Stimulated activated naive CD4-positive, alpha-beta T cell treated with Interleukin-2 at 50 U/mL for 16 hours (primary cell): ENCODE results near the gene CIAO3.

Experiments used
- DNase-seq: peaks from one replicate; lab custom pipeline; 2025; lab: John Stamatoyannopoulos, UW

The CIAO3 gene

GRCh38 chr16:734981-735881 is 5.6 kb downstream of the CIAO3 start:
- DNase-seq = no peak

GRCh38 chr16:734208-734980 is 6.4 kb downstream of the CIAO3 start:
- no peak for DNase-seq

DNA sequence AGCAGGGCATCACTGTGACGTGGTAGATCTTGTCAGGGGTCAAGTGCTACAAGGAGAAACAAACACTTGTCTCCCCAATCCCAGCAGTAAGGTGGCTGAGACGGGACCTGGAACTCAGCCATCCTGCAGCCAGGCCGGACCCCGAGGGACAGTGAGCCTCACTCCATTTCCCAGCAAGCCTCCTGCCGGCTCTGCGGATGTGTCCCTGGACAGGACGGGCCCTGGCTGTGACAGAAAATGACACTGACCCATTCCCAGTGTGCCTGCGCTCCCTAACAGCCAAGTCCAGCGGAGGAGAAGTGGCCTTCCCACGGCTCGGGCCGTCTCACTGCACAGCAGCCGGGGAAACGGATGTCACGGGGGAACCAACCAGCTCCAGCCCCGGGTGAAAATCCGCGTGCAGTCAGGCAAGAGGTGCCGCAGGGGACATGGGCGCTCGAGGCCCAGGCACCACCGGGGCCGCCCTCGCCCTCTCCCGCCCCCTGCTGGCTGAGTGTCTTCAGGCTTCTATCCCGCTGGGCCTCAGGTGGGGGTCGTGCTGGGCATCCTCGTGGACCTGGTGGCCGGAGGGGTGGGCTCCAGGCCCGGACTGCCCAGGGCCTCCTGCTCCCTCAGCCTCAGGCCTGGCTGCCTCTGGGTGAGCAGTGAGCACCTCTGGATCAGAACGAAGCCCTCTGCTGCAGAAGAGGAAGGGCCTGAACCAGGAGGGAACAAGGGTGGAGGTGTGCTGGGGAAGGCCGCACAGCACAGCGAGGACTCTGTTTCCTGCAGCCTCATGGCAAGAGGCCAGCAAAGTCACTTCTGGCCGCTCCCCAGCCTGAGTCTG is 7.2 kb downstream of the CIAO3 start:
- no peak for DNase-seq

DNA sequence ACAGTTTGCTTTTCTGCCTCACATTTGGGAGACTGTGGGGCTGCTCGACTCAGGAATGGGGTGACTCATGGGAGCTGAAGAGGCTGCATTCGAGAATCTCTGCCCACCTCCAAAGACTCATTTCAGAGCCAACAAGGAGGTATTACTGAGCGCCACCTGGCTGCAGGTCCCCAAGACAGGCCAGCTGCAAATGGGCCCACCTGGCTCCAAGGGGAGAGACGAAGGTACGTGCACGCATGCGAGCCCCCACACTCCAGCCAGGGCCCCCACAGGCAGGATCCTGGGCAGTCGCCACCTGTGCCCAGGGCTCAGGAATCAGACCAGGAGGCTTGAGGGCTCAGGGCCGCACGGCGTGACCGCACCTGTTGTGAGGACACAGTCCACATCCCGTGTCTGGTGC is 7.9 kb downstream of the CIAO3 start:
- DNase-seq = no peak

DNA sequence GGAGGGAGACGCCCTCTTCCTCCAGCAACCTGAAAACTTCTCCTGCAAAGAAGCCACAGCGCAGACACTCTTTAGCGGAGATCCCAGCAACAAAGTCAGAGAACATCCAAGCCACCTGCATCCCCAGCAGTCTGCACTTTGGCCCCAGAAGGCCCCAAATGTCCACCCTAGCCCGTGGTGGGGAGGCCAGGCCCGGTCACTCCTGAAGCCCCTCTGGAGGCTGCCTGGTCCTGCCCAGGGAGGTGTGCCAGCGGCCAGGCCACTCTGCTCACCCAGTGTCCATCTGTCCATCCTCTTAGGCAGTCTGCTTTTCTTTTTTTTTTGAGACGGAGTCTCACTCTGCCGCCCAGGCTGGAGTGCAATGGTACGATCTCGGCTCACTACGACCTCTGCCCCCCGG is 8.5 kb downstream of the CIAO3 start:
- no peak for DNase-seq

GRCh38 chr16:730666-731509 is 9.9 kb downstream of the CIAO3 start:
- DNase-seq = no peak

GRCh38 chr16:729768-730665 is 10.8 kb downstream of the CIAO3 start:
- no peak for DNase-seq

DNA sequence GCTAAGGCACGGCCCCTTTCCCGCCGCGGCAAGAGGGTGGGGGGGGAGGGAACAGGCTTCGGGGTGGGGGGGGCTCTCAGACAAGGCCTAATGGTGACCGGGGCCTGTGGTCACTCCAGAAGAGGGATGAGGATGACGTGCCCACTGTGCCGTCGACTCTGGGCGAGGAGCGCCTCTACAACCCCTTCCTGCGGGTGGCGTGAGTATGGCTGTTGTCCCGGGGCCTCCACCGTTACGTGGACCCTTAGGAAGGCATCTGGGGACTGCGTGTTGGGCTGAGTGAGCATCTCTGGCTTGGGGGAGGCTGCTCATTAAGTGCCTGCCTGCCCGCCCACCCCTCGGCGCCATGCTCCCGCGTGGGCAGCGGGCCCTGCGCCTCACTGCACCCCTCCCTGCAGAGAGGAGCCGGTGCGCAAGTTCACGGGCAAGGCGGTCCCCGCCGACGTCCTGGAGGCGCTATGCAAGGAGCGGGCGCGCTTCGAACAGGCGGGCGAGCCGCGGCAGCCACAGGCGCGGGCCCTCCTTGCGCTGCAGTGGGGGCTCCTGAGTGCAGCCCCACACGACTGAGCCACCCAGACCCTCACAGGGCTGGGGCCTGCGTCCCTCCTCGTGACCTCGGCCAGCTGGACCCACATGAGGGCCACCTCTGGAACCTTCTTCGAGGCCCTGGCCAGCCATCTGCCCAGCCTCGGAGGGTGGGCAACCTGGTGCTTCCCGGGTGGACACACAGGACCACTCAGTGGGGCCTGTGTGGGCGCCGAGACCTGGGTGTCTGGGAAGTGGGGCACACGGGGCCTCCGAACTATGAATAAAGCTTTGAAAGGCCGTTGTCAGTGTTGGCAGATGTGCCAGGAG is 11.7 kb downstream of the CIAO3 start:
- no peak for DNase-seq

DNA sequence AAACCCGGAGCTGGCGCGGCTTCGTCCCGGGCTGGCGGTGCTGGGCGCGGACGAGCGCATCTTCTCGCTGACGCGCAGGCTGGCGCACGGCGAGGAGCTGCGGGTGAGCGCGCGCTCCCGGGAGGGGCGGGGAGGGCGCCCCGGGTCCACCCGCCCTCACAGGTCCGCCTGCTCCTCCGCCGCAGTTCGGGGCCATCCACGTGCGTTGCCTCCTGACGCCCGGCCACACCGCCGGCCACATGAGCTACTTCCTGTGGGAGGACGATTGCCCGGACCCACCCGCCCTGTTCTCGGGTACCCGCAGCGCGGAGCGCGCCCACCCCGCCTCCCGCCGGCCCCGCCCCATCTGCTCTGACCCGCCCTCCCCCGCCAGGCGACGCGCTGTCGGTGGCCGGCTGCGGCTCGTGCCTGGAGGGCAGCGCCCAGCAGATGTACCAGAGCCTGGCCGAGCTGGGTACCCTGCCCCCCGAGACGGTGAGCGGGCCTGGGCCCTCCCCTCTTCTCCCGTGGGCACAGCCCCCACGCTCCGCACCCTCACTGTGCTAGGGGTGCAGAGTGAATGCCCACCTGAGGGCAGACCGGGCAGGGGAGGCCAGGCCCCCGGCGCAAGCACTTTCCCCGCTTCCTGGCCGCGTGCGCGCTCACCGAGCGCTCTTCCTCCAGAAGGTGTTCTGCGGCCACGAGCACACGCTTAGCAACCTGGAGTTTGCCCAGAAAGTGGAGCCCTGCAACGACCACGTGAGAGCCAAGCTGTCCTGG is 12.5 kb downstream of the CIAO3 start:
- DNase-seq = peak; percentile 55

DNA sequence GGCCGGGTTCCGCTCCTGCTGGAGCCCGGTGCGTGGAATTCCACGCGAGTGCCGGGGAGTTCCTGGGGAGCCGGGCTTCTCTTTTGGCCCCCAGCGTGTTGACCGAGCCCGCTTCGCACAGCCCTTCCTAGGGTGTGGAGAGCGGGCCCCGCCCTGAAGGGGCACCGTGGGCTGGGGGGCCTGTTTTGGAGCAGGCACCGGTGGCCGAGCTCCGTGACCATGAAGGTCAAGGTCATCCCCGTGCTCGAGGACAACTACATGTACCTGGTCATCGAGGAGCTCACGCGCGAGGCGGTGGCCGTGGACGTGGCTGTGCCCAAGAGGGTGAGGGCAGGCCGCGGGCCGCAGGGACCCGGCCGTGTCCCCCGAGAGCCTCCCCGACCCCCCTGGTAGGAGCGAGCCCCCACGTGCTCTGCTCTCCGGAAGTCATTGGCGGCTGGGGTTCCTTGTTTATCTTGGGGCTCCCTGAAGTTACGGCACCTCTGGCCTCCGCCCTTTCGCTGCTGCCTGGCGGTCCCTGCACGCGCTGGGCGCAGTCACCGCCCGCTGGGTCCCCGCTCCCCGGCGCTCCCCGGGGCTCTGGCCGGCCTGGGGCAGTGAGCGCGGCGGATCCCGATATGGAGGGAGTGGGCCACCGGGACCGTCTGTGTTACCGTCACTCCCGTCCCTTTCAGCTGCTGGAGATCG is 13.4 kb downstream of the CIAO3 start:
- DNase-seq = no peak

DNA sequence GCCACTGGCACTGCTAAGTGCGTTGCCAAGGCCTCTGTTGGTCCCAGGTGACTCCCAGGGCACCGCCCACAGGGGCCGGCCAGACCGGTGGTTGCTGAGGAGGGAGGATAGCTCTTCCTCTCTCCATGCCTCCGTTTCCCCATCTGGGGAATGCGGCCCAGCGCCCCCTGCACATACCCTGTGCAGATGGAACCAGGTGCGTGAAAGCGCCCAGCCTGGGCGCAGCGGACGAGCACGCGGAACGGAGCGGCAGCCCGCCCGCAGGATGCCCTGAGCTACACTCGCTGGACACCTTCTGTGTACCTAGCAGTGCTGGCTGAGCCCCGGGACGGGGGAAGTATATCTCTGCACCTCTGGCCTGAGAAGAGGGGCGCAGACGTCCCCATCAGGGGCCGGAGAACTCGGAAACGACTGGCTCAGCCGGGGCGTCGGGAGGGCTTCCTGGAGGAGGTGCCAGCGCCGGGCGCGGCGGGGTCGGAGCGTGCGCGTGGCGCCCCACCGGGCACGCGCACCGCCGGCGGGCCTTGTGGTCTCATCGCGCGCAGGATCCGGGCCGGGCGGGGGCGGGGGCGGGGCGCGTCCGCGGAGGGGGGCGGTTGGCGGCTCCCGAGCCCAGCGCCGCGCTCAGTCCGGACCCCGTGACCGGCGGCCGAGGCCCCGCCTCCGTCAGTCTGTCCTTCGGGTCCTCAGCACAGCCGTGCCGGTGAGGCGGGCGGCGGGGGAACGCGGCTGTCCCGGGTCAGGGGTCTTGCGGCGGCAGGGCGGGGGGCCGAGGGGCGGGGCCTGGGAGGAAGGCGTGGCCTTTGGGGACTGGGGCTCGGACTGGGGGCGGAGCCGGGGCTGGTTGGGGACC is 14.1 kb downstream of the CIAO3 start, which contains the start of the genes CCDC78 and HAGHL:
CCDC78 (minus strand) TSS at position 6 of the 853 bp plus-strand sequence. CDS start 76 bp downstream, outside the sequence.
HAGHL (plus strand) TSS at position 669 of the 853 bp plus-strand sequence. CDS start 404 bp downstream, outside the sequence.
- DNase-seq = peak; percentile 50

DNA sequence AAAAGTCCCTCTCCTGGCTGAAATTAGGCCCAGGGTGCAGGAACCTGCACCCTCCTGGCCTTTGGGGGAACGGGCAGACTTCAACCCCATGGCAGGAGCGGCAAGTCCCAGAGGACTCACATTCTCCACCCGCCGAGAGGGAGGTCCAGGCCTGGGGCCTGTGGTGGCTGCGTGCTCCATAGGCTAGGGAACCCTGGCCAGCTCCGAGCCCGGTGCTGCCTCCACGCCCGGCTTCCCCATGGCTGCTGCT is 14.7 kb downstream of the CIAO3 start:
- DNase-seq = no peak

DNA sequence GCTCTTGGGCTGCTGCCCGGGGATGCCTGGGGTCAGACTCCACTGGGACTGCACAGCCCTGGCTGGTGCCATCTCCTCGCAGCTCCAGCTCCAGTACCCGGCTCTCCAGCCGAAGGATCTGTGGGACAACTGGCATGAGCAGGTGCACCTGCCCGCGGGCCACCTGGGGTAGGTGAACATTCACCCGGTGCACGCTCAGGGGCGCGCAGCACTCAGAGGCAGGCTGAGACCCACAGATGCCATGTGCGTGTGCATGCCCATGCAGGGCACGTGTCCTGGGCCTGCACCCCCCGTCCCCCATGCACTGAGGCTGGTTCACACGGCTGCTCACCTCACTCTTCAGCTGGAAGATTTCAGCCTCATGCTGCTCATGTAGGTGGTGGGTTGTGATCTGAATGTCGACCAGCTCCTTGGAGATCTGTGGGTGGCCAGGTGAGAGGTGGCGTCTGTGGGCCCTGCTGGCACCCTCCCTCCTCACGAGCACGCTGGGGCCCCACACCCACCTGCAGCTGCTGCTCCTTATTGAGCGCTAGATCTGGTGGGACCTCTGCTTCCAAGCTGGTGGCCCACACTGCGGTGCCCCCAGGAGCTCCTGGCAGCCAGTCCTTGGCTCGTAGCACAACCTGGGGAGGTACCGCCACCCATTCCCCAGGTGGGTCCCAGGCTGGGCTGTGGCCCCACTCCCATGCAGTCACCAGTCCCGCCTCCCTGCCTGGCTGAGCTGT is 15.2 kb downstream of the CIAO3 start:
- no peak for DNase-seq

- no peak for DNase-seq
These were observed 15.8 kb downstream of the CIAO3 start for GRCh38 chr16:725041-725376.

GRCh38 chr16:724188-725040 is 16.4 kb downstream of the CIAO3 start:
- no peak for DNase-seq

DNA sequence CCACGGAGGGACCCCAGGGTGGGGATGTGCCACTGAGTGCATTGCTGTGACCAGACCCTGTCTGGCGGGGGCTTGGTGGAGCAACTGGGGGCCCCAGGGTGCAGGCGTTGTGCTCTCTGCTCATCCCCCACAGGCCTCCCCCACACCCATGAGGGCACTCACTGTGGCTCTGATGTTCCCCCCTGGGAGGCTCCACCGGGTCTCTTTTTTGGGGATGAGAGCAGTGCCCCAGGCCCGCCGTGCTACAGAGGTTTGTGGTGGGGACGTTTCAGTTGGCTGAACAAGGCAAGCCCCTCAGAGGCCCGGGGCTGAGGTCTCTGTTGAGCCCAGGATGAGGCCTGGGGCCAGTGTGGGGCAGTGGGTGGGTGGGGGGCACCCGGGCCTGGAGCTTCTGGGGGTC is 17.1 kb downstream of the CIAO3 start:
- no peak for DNase-seq
